ENCODE data around the gene FAM50B.

Gene FAM50B

GRCh38 chr6:3831761-3832530 lies 17.2 kb upstream of the FAM50B start:
- TF ChIP-seq CTCF (IDR thresholded peaks at IDR 0.05; ENCODE audit: low read depth, low read length): no peak

GRCh38 chr6:3835055-3835731 lies 14.0 kb upstream of the FAM50B start:
- no peak for TF ChIP-seq CTCF (IDR thresholded peaks at IDR 0.05; ENCODE audit: low read depth, low read length)
- no peak overlapping the region for H3K4me3 ChIP-seq (ENCODE audit: low read depth, low read length)

More at GRCh38 chr6:3831761-3832530, 17.2 kb upstream of the FAM50B start:
- no peak overlapping the region for H3K4me3 ChIP-seq (ENCODE audit: low read depth, low read length)

GRCh38 chr6:3835785-3836184 lies 13.4 kb upstream of the FAM50B start:
- H3K4me3 ChIP-seq (ENCODE audit: low read depth, low read length): no peak overlapping the region
- no peak for TF ChIP-seq CTCF (IDR thresholded peaks at IDR 0.05; ENCODE audit: low read depth, low read length)

GRCh38 chr6:3836566-3836965 lies 12.6 kb upstream of the FAM50B start:
- no peak for TF ChIP-seq CTCF (IDR thresholded peaks at IDR 0.05; ENCODE audit: low read depth, low read length)
- no peak overlapping the region for H3K4me3 ChIP-seq (ENCODE audit: low read depth, low read length)

- TF ChIP-seq CTCF (IDR thresholded peaks at IDR 0.05; ENCODE audit: low read depth, low read length): no peak
- no peak overlapping the region for H3K4me3 ChIP-seq (ENCODE audit: low read depth, low read length)
These were observed 11.4 kb upstream of the FAM50B start for GRCh38 chr6:3837781-3838180.

- no peak for TF ChIP-seq CTCF (IDR thresholded peaks at IDR 0.05; ENCODE audit: low read depth, low read length)
- H3K4me3 ChIP-seq (ENCODE audit: low read depth, low read length): no peak overlapping the region
These were observed 9.9 kb upstream of the FAM50B start for GRCh38 chr6:3838992-3839867.
